ENCODE data around the gene PRPF31. TPM values are rescaled to one million over a fixed set of nuclear protein-coding genes. Genes with fewer than 3 reads are reported as not detected.

PRPF31 gene
- total RNA-seq, 1 experiment from 2014 or later: 106 TPM

DNA sequence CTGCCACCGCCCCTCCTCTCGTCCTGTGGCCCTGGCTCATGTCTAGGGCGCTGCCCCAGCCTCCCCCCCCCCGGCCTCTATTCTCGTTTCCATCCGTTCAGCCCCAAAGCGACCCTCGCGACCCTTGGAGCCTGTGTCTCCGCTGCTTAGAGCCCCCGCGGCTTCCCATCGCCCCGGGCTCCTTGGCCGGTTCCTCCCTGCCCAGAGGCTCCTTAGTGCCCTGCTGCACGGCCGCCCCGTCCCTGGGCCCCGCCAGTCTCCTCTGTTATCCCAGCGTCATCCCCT lies 12.8 kb downstream of the PRPF31 start:
- no peaks in the 10 kb centered on the region for H3K9me3 Mint-ChIP-seq (ENCODE audit: low read depth, unreplicated experiment)

DNA sequence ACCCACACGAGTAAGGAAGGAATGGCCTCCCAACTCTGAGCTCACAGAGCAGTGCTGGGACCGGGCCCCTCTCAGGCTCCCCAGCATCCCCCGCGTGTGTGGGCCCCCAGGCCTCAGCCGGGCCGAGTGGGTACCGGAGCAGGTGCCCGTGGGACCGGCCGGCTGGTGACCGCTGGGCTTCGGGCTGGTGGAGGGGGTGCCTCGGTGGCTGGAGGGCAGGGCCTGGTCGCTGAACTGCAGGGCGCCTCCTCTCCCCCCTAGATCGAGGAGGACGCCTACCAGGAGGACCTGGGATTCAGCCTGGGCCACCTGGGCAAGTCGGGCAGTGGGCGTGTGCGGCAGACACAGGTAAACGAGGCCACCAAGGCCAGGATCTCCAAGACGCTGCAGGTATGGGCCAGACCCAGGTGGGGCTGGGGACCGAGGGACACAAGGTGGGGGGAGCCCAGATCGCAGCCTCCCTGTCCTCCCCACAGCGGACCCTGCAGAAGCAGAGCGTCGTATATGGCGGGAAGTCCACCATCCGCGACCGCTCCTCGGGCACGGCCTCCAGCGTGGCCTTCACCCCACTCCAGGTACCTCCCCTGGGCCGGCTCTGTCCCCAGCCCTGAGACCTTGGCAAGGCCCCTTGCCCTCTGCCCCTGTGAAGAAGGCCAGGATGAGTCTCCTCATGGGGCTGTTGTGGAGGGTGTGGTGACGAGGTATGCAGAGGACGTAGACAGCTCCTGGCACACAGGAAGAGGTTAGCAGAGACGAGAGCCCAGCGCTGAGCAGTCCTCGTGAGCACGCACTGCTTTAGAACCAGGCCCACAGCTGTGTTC lies 13.5 kb downstream of the PRPF31 start:
- Mint-ChIP-seq H3K27ac (ENCODE audit: unreplicated experiment) (no peak overlapping the region), H3K36me3 (ENCODE audit: insufficient read depth, unreplicated experiment) (peaks cover 50% of the 10 kb centered on the region), H3K27me3 (ENCODE audit: unreplicated experiment) (peaks cover 4% of the 10 kb centered on the region), H3K9me3 (ENCODE audit: low read depth, unreplicated experiment) (no peaks in the 10 kb centered on the region), H3K4me3 (ENCODE audit: low read depth, unreplicated experiment) (no peak overlapping the region), H3K4me1 (ENCODE audit: low read depth, unreplicated experiment) (no peaks in the 10 kb centered on the region)
- CTCF ChIA-PET: interaction anchor here (0.6 kb wide), 1 partner anchor 195 kb away, joined by 3 read pairs; no protein-coding TSS in a partner anchor
- BruUV-seq (replicated peaks): no TSS peak
- no peak for DNase-seq
- TF ChIP-seq, protein P1, sequence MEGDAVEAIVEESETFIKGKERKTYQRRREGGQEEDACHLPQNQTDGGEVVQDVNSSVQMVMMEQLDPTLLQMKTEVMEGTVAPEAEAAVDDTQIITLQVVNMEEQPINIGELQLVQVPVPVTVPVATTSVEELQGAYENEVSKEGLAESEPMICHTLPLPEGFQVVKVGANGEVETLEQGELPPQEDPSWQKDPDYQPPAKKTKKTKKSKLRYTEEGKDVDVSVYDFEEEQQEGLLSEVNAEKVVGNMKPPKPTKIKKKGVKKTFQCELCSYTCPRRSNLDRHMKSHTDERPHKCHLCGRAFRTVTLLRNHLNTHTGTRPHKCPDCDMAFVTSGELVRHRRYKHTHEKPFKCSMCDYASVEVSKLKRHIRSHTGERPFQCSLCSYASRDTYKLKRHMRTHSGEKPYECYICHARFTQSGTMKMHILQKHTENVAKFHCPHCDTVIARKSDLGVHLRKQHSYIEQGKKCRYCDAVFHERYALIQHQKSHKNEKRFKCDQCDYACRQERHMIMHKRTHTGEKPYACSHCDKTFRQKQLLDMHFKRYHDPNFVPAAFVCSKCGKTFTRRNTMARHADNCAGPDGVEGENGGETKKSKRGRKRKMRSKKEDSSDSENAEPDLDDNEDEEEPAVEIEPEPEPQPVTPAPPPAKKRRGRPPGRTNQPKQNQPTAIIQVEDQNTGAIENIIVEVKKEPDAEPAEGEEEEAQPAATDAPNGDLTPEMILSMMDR (IDR thresholded peaks at IDR 0.05; ENCODE audit: unreplicated experiment): no peak
- intact Hi-C loops (cut with micrococcal nuclease; ENCODE audit: unreplicated experiment): no loop called here

More for the DNA sequence above, 12.8 kb downstream of the PRPF31 start:
- intact Hi-C loops (cut with micrococcal nuclease; ENCODE audit: unreplicated experiment): no loop called here
- H3K4me1 Mint-ChIP-seq (ENCODE audit: low read depth, unreplicated experiment): no peaks in the 10 kb centered on the region
- H3K27me3 Mint-ChIP-seq (ENCODE audit: unreplicated experiment): no peaks in the 10 kb centered on the region
- H3K36me3 Mint-ChIP-seq (ENCODE audit: insufficient read depth, unreplicated experiment): peaks cover 51% of the 10 kb centered on the region
- no peak overlapping the region for H3K4me3 Mint-ChIP-seq (ENCODE audit: low read depth, unreplicated experiment)
- DNase-seq: no peak
- CTCF ChIA-PET: interaction anchor here (0.6 kb wide), 1 partner anchor 195 kb away, joined by 3 read pairs; no protein-coding TSS in a partner anchor
- no peak overlapping the region for H3K27ac Mint-ChIP-seq (ENCODE audit: unreplicated experiment)
- no TSS peak for BruUV-seq (replicated peaks)
- TF ChIP-seq, protein P1 (IDR thresholded peaks at IDR 0.05; ENCODE audit: unreplicated experiment): no peak

DNA sequence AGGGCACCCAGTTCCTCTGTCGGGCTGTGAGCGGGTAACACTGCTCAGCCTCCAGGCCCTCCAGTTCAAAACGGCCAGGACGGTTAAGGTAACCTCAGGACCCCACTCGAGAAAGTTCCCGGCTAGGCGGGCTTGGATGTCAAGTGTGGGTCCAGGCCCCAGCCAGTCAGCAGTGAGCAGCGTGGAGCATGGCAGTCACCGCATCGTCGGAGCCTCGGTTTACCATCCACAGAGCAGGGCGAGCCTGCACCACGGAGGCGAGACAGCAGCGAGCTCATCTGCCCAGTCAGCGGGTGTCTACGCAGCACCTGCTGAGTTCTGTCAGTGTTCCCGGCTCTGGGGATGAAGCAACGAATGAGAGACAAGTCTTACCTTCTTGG lies 14.1 kb downstream of the PRPF31 start:
- CTCF ChIA-PET: no interaction called here
- no peak overlapping the region for H3K27ac Mint-ChIP-seq (ENCODE audit: unreplicated experiment)
- peaks cover 52% of the 10 kb centered on the region for H3K36me3 Mint-ChIP-seq (ENCODE audit: insufficient read depth, unreplicated experiment)
- TF ChIP-seq, protein P1 (IDR thresholded peaks at IDR 0.05; ENCODE audit: unreplicated experiment): no peak
- no TSS peak for BruUV-seq (replicated peaks)
- no peak overlapping the region for H3K4me3 Mint-ChIP-seq (ENCODE audit: low read depth, unreplicated experiment)
- no peak for DNase-seq
- intact Hi-C loops (cut with micrococcal nuclease; ENCODE audit: unreplicated experiment): no loop called here
- peaks cover 10% of the 10 kb centered on the region for H3K27me3 Mint-ChIP-seq (ENCODE audit: unreplicated experiment)
- peaks cover 3% of the 10 kb centered on the region for H3K9me3 Mint-ChIP-seq (ENCODE audit: low read depth, unreplicated experiment)
- H3K4me1 Mint-ChIP-seq (ENCODE audit: low read depth, unreplicated experiment): no peaks in the 10 kb centered on the region

DNA sequence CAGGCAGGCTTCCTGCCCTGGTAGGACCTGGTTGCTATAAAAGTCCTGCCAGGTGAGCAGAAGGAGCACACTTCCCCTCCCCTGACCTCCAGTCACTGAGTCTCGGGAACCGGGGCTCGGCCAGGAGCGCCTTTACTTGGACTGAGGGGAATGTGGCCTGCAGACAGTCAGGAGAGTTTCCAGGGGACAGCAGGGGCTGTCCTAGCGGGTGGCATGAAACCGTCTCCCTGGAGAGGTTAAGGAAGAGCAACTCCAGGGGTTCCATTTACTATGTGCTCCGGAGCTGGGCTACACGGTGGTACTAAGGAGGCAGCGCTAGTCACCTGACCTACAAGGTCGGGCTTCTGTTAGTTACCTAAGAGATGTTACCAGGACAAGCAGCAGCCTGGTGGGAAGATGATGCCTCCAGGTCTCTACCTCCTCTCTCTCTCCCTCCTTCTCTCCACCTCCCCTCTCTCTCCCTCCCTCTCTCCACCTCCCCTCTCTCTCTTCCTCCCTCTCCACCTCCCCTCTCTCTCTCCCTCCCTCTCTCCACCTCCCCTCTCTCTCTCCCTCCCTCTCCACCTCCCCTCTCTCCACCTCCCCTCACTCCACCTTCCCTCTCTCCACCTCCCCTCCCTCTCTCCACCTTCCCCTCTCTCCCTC lies 17.9 kb downstream of the PRPF31 start:
- intact Hi-C loops (cut with micrococcal nuclease; ENCODE audit: unreplicated experiment): no loop called here
- DNase-seq: no peak
- Mint-ChIP-seq H3K9me3 (ENCODE audit: low read depth, unreplicated experiment) (peaks cover 3% of the 10 kb centered on the region), H3K4me3 (ENCODE audit: low read depth, unreplicated experiment) (no peak overlapping the region), H3K36me3 (ENCODE audit: insufficient read depth, unreplicated experiment) (peaks cover 52% of the 10 kb centered on the region), H3K4me1 (ENCODE audit: low read depth, unreplicated experiment) (peaks cover under 1% of the 10 kb centered on the region), H3K27ac (ENCODE audit: unreplicated experiment) (no peak overlapping the region), H3K27me3 (ENCODE audit: unreplicated experiment) (peaks cover 13% of the 10 kb centered on the region)
- BruUV-seq (replicated peaks): no TSS peak
- TF ChIP-seq, protein P1 (IDR thresholded peaks at IDR 0.05; ENCODE audit: unreplicated experiment): no peak
- CTCF ChIA-PET: no interaction called here

Data from Calu3 (cell line).